ENCODE measurements around the gene LCN12.

LCN12 gene

GRCh38 chr9:136974817-136975535 lies 22.9 kb downstream of the LCN12 start:
- no peak for DNase-seq

- no peak for DNase-seq
These were observed 23.6 kb downstream of the LCN12 start for GRCh38 chr9:136975644-136976043.

DNA sequence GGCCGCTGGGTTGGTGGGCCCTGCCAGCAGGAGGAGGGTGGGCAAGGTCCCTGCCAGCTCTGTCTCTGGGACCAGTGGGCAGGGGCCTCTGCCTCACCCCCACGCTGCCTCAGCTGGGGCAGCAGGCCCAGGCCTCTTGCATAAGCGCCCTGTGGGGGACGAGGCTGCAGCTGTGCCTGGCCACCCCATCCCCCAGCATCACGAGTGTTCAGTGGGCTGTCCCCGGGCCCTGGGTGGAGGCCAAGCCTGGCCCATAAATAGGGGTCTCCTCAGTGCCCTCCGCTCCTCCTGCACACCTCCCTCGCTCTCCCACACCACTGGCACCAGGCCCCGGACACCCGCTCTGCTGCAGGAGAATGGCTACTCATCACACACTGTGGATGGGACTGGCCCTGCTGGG lies 25.1 kb downstream of the LCN12 start, which contains the start of gene PTGDS:
TSS of gene PTGDS (plus strand) at position 282 of the 400 bp plus-strand sequence. CDS start at position 357, 75 bp downstream.
- no peak for DNase-seq

DNA sequence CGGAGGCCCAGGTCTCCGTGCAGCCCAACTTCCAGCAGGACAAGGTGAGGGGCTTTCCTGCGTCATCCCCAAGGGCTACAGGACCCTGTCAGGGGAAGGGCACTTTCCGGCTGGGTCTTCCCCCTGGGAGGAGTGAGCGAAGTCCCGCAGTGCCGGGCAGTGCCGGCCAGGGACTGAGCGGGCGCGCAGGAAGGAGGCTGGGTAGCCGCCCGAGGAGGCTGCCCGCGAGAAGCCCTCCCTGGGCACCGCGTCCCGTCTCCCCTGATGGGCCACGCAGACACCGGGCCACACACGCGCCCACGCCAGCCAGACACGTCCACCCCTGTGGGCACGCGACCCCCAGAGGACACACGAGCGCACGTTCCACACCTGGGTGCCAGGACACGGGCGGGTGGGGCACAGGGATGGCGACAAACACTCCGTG lies 25.6 kb downstream of the LCN12 start:
- DNase-seq, result no peak

- DNase-seq, result no peak
These were observed 26.2 kb downstream of the LCN12 start for GRCh38 chr9:136978073-136978864.

GRCh38 chr9:136978865-136979544 lies 26.9 kb downstream of the LCN12 start:
- no peak for DNase-seq

DNA sequence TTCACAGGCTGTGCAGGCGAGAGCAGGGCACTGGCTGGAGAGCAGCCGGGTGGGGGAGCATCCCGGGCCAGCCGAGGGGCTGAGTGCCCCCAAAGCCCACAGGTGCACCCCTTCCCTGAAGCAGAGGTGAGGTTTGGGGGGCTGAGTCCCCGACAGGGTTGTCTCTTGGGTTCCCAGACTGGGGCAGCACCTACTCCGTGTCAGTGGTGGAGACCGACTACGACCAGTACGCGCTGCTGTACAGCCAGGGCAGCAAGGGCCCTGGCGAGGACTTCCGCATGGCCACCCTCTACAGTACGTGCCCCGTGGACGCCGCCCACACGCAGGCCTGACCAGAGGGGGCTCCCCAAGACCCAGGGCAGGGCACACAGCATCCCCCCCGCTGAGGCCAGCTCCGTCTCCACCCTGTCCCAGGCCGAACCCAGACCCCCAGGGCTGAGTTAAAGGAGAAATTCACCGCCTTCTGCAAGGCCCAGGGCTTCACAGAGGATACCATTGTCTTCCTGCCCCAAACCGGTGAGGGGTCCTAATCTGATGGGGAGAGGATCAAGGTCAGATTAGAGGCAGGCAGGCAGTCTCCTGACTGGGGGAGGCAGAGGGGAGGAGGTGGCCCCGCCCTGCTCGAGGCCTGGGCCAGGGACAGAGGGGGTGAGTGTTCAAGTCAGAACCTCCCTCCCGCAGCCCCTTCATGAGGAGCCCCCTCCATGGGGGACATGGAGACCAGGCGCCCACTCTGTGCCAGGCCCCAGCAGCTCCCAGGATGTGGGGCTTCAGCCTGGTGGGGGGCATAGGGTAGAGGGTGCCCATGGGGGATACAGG lies 27.9 kb downstream of the LCN12 start:
- DNase-seq, result no peak

GRCh38 chr9:136980669-136981478 lies 28.8 kb downstream of the LCN12 start:
- DNase-seq, result no peak

DNA sequence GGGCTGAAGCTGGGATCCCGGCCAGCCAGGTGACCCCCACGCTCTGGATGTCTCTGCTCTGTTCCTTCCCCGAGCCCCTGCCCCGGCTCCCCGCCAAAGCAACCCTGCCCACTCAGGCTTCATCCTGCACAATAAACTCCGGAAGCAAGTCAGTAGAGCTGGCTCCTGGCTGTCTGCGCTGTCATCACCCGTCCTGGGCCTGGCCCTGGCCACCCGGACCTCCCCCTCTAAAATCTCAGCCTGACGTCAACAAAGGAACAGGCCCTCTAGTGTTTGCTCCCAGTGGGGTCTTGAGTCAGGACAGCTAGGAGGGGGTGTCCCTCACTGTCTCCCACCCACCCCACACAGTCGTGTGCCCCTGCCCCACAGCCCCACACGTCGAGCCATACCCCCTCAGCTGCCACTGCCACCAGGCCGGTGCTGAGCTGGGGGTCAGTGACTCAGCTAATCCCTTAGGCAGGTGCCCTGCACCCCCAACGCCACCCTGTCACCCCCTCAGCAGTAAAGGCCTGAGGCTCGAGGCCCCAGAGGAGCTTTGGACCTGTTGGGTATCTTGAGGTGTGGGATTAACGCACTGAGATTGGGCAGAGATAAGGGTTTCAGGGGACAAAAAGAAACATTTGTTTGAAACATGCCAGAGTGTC lies 29.6 kb downstream of the LCN12 start:
- DNase-seq, result no peak

- DNase-seq, result no peak
These were observed 30.4 kb downstream of the LCN12 start, which contains the start of gene LCNL1 for GRCh38 chr9:136982232-136983051. Gene LCNL1, plus strand, starts transcription at chr9:136982993. Its CDS starts 594 bp downstream, at chr9:136983587.

DNA sequence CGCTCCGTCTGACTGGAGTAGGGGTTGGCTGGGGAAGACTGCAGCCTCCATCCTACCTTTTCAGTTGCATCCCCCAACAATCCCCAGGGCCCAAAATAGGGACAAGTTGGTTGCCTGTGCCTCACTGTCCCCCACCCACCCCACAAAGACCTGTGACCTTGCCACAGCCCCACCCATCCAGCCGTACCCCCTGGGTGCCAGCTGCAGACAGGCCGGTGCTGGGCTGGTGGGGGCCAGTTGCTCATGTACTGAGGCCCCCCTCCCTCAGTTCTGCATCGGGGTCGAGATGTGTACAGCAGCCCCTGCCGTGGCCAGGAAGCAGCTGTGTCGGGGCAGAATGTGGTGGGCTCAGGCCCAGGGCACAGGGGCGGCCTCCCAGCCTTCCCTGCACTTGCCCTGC lies 31.1 kb downstream of the LCN12 start:
- no peak for DNase-seq

DNA sequence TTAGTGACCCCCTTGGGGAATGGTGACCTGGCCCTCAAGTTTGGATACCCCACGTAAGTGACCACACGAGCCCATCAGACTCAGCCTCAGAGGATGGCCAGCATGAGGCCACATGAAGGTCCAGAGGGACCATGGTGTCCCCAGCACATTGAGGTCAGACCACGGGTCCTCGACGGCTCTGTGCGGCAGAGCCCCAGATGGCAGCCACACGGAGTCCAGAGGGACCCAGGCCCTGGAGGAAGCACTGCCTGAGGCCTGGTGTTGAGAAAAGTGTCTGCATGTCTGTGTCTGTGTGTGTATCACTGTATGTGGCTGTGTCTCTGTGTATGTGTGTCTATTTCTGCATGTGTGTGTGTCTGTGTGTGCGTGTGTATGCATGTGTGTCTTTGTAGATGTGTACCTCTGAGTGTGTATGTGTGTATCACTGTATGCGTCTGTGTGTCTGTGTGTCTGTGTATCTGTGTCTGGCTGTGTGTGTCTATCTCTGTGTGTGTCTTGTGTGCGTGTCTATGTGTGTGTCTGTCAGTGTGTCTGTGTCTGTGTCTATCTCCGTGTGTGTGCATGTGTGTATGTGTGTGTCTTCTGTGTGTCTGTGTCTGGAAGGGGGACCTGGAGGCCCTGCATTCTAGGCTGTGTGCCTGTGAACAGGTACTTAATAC lies 31.7 kb downstream of the LCN12 start:
- DNase-seq, result no peak

- no peak for DNase-seq
These were observed 32.5 kb downstream of the LCN12 start for GRCh38 chr9:136984464-136985026.

DNA sequence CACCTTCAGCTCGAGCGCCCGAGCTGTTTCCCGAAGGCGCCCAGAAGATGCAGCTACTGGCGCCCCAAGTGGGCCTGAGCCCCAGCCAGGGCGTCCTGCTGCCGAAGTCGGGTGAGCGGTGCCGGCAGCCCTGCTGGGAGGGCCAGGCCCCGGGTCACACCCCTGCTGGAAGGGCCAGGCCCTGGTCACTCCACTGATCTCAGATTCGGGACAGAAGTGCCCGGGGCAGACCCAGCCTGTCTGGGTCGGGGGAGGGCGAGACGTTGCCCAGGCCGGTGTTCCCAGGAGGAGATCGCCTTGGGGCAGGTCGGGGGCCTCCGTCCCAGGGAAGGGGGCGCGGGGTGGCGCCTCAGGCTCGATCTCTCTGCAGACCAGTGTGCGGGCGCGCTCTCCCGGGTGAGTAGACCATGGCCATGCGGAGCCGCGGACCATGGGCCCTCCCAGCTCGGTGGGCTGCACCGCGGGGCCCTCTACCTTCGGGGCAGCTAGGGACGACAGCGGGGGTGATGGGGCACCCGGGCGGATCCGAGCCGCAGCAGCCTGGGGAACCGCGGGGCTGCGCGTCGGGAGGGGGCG lies 33.0 kb downstream of the LCN12 start:
- DNase-seq, result no peak

GRCh38 chr9:136985853-136986252 lies 33.8 kb downstream of the LCN12 start:
- DNase-seq, result no peak

DNA sequence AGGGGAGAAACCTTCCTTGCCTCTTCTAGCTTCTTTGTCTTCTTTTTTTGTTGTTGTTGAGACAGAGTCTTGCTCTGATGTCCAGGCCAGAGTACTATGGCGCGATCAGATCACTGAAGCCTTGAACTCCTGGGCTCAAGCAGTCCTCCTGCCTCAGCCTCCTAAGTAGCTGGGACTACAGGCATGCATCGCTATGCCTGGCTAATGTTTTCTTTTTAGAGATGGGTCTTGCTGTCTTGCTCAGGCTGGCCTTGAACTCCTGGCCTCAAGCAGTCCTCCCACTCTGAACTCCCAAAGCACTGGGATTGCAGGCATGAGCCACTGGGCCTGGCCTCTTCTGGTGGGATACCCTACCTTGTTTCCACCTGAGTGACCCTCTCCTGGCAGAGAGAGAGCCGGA lies 36.8 kb downstream of the LCN12 start:
- DNase-seq, result no peak

DNA sequence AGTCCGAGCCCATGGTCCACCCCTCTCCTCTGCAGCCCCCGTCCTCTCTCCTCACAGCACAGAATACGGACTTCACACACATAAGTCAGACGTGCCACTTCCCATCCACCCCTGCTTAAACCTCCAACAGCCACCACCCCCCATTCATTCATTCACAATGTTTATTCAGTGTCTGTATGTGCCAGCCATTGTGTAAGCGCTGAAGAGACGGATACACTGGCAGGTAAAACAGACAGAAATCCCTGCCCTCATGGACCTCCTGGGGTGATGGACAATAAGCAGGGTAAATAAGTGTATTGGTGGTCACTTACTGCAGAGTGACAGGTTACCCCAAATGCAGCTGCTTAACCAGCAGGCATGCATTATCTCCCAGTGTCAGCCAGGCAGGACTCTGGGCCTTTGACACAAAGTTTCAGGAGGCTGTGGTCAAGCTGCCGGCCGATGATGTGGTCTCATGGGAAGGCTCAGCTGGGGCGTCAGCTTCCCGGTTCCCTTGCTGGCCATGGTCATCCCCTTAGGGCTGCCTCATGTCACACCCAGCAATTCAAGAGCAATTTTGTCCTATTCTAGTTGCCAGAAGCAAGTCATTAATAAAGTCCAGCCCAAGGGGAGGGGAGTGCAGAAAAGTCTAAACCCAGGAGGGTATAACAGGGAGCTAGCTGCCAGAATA lies 38.3 kb downstream of the LCN12 start:
- no peak for DNase-seq
